NOMO-1 treated with dmso at 0.1 percent for 144 hours (cell line): Measurements from ENCODE around the gene AOAH.

Experiments
- DNase-seq: peaks from one replicate; lab custom pipeline; 2025; ENCODE audit not compliant: unreplicated experiment; lab: John Stamatoyannopoulos, UW

Gene AOAH

GRCh38 chr7:36602934-36603887 is 121.1 kb downstream of the AOAH start:
- DNase-seq, result no peak

DNA sequence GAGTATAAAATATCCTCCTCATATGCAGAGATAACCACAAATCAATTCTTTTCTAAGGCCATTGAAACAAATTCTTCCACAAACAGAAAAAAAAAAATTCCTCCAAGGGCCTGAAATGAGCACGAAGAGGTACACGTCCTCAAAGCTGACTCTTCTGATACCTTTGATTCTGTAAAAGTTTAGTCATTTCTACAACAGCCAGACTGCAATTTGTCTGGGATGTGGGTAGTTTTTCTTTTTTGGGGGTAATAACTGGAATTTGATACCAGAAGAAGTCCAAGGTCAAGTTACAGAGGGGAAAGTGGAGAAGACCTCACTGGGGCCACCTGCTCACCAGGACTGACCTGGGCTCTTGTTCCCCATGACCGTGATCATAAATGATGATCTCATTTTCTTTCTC is 121.8 kb downstream of the AOAH start:
- DNase-seq, result no peak

DNA sequence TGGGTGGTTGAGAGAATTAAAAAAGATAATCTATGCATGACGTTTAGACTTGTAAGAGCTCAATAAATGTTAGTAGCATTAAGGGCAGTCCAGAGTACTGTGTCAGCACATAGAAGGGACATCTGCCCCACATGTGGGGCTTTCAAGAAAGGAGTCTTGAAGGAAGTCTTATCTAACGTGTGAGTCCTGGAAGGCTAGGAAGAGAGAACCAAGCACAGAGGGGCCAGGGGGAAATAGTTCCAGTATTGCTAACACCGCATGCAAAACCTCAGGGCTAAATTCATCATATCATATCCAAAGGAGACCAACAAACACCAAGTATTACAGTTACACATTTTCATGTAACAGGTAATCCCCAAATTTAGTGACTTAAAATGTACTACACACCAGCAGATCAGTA is 122.7 kb downstream of the AOAH start:
- DNase-seq, result no peak

- DNase-seq, result no peak
Measured at GRCh38 chr7:36600869-36601530, 123.3 kb downstream of the AOAH start.

DNA sequence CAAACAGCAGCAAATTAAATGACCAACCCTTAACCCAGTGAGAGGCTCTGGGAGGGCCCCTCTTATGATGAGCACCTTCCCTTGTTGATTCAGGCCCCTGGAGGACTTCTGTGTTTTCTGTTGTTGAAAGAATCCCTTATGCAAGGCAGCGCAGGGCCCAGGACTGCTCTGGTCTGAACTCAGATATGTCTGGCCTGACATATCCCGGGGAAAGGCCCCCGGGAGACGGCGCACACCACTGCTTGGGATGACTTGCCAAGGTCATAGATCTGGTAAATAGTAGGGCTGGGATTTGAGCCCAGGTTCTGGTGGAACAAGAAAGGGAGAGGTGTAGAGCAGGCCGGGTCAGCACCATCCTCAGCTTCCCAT is 124.0 kb downstream of the AOAH start:
- DNase-seq, result no peak

DNA sequence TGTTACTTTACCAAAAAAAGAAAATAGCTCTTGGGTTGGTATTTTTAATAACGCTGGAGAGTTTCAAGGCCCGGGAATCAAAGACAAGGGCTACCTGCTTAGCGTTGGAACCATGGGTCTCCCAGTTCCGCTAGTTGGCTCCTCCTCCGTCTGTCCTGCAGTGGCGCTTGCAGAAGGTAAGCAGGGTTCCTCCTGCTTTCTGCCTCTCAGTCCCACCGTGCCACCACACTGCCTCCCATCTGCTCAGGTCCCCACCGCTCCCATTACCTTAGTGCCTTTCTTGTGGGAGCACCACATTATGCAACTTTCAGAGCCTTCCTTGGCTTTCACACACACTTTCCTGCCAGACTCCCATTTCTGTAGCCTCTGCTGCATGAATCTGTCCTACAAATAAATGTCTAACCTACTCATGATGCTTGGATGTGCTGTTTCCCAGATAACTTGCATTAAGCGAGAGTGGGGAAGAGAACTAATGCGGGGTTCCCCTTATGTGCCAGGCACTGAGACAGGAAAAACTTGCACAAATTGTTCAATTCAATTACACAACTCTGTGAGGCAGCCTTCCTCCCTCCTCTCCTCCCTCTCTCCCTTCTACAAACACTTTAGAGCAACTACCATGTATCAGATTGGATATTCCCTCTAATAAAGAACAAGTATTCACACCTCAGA is 124.5 kb downstream of the AOAH start:
- no peak for DNase-seq

DNA sequence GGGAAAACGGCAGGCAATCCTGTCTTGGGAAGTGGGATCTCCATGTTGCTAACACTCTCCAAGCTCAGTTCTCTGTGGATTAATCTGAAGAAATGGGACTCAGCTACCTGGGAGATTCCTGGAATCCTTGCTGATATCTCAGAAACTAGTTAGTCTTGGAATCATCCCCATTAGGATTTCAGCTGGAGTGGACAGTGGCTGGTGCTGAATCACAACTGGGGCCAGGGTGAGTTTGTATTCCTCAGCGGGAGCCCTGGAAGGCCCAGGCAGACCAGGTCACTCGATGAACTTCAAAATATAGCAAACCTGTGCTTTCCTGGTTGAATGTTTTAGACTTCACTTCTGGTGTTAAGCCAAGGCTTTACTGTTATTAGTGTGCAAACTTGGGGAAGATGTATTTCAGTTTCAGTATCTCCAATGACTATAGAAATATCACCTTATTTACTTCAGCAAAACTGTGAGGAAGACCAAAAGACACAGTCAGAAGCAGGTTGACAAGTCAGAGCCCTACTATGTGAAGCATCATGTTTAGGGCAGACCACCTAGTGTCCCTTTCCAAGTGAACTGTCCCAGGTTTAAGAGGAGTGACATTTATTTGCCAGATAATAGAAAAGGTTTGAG is 126.1 kb downstream of the AOAH start:
- no peak for DNase-seq

DNA sequence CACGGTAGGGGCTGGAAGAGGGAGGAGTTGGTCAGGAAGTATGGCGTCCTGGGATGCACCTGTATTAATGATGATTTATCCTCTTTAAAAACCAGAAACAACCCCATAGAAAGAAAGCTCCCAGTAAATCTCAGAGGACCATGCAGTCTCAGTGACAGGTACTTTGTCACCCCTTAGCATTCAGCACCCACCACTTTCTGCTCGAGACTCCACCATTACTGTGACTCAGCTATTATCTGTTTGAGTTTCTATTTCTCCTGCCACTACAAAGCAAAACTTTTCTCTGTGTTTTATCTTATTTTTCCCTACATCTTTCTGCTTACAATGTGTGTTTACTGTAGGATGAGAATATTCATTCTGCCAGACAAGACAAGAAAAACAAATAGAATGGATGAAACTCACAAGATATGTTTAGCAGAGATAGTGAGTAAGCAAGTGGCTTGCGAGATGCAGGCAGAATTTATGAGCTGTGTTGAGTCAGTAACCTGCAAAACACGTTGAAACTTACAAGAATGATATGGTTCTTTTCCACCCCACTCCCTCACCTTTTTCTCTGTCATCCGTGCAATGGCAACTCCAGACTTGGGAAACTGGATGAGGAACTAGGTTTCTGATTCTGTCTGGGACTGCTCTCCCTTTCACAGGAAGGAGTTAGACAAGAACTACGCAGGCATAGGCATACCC is 127.1 kb downstream of the AOAH start:
- no peak for DNase-seq

DNA sequence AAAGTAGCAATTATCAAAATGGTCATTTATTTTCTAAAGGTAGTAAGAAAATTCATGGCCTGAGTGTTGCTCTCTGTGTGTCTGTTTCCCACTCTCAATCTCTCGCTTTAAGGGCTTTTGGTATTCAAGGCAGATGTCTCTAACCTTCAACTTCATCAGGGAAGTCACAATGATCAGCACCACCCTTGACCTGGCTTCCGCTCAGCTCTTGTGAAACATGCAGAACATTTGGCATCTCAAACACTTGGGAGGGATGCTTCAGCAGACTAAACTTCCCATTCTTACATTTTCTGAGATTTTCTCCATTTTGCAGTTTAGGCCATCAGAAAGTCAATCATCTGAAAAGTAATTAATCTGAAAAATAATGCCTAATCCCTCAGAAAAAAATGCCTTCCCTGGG is 129.8 kb downstream of the AOAH start:
- DNase-seq, result no peak

DNA sequence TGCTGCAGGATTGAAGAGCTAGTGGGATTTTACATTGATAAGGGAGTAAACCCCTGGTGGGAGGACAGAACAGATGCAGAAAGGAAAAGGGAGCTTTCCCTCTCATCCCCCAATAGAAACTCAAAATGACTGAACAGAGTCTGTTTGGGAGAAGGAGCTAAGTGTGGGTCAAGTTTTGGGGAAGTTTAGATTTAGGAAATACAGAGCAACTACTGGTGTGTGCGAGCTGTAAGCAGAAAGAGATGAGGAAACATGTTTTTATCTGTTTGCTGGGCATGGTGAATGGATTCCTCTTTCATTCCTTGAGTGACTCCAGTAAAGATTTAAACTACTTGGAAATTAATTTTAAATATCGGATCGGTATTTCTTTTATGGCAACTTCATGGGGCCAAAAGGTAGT is 132.7 kb downstream of the AOAH start:
- DNase-seq, result no peak

GRCh38 chr7:36589391-36589790 is 134.9 kb downstream of the AOAH start:
- no peak for DNase-seq

DNA sequence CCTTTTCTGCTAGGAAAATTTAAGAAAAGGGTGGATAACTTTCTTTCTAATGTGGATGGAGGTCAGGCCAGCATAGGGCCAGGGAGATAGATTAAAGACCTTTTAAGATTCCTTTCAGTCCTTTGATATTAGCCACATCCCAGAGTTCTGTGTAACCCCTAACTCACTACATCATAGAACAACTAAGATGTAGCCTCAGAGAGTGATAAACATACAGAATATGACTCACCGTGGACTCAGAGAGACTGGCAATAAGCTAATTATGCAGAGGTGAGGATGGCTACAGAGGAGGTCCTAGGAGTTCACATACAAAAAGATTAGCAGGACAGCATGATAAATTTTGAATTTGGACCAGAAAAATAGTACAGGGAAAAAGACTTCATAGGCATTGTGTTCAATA is 141.0 kb downstream of the AOAH start:
- DNase-seq, result no peak

- no peak for DNase-seq
Measured at GRCh38 chr7:36575832-36576231, 148.5 kb downstream of the AOAH start.

GRCh38 chr7:36573066-36573465 is 151.2 kb downstream of the AOAH start:
- no peak for DNase-seq

- no peak for DNase-seq
Measured at GRCh38 chr7:36571190-36571560, 153.1 kb downstream of the AOAH start.

DNA sequence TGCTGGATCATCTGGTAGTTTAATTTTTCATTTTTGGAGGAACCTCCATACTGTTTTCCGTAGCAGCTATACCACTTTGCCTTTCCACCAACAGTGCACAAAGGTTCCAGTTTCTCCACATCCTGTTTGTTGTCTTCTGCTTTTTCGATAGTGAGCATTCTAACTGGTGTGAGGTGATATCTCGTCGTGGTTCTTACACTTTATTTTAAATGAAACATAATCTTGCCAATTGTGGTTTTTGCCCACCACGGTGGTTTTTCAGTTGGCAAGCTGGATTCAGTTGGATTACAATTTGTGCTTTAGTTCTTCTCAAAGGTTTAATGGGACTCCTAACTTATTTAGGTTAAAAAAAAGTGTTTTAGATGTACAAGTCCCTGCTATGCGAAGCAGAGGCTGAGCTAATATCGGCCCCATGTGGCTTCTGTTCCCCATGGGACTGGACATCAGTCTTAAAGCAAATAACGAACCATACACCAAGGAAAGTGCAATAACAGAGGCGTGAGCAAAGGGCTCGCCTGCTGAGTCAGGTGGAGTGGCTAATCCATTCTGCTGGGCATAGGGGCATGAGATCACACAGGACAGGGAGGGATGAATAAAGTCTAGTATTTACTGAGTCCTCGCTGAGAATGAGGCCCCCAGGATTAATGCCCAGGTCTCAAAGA is 153.6 kb downstream of the AOAH start:
- DNase-seq, result no peak

DNA sequence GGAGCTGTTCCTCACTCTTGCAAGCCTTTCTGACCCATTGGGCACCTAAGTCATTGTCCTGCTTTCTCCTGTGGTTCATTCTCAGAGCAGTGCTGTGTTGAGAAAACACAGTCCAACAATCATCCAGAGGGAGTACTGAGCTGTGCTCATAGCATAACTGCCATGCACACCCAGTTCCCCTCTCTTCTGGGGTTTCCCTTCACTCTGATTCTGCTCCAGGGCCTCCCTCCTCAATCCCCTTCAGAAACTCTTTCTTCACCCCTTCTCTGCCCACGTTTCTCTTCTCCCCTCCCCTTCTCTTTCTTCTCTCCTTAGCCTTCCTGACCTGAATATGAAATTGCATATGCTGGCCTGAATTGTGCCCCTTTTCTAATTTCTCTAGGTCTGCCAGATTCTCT is 155.8 kb downstream of the AOAH start:
- DNase-seq, result no peak

DNA sequence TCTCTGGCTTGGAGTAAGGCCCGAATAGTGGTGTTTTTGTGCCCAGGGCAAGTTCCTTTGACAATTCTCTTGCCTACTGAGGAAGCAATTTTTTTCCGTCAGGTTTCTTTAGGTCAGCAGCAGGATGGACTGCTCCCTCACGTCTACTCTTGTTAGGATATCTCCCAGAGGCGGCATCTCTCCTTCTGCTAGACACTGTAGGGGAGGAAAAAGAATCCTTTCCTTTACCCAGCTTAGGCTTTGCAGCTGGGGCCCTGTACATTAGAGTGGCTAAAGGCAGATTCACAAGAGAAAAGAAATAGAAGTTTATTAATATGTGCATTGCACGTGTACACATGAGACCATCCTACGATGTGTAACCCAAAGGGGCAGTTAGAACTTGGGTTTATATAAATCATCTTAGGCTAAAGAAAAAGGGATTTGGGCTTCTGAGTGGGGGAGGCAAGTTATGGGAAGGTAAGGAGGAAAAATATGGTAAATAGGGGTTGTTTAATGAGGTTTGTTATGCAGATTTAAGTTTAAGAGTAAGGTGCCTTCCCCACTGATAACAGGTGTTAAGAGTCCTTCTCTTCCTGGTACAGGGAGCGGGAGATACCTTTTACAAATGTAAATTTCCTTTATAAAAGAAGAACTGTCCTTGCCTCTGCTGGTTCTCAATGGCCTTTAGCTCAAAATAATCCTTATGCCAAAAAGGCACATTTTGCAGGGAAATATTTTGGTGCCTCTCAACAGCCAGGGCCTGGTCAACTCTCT is 156.4 kb downstream of the AOAH start:
- DNase-seq, result no peak

- no peak for DNase-seq
Measured at GRCh38 chr7:36565792-36566356, 158.4 kb downstream of the AOAH start.
